ENCODE results near the gene HERC2.
"Not testable (repeated sequence)": the region's sequence is repeated elsewhere in the genome, so short reads cannot be mapped to it uniquely, and the experiment has no call there.

Gene HERC2

DNA sequence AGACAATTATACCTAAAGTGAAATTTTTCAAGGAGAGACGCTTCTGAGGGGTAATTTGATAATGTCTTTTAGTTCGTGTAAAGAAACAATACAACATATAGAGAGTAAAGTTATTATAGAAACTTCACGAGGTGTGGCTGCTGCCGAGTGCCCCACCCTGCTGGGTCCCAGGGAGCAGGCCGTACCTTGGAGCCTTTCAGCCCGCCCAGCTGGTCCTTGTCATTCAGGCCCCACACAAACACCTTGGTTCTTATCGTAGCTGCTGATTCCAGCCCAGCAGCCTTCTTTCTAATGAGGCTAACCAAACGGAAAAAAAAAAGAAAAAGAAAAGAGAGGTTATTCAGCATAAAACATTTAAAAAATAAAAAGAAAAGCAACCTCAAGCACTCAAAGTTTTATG, 139.8 kb downstream of the HERC2 start:
- ChIA-PET CTCF (interaction anchor here (0.7 kb wide), 1 partner anchor 1294 kb away, joined by 3 read pairs; no protein-coding TSS in a partner anchor), POLR2A (ENCODE audit: low non-redundant PET) (no interaction called here)
- TF ChIP-seq, protein P1, sequence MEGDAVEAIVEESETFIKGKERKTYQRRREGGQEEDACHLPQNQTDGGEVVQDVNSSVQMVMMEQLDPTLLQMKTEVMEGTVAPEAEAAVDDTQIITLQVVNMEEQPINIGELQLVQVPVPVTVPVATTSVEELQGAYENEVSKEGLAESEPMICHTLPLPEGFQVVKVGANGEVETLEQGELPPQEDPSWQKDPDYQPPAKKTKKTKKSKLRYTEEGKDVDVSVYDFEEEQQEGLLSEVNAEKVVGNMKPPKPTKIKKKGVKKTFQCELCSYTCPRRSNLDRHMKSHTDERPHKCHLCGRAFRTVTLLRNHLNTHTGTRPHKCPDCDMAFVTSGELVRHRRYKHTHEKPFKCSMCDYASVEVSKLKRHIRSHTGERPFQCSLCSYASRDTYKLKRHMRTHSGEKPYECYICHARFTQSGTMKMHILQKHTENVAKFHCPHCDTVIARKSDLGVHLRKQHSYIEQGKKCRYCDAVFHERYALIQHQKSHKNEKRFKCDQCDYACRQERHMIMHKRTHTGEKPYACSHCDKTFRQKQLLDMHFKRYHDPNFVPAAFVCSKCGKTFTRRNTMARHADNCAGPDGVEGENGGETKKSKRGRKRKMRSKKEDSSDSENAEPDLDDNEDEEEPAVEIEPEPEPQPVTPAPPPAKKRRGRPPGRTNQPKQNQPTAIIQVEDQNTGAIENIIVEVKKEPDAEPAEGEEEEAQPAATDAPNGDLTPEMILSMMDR (conservative IDR thresholded peaks at IDR 0.05; ENCODE audit: low read depth): no peak
- DNase-seq (ENCODE audit: low spot score): no peak
- H3K27ac ChIP-seq: no peak overlapping the region

- no peak overlapping the region for H3K27ac ChIP-seq
- TF ChIP-seq, protein P1 (conservative IDR thresholded peaks at IDR 0.05; ENCODE audit: low read depth): no peak
- POLR2A ChIA-PET (ENCODE audit: low non-redundant PET): no interaction called here
- DNase-seq (ENCODE audit: low spot score): no peak
- CTCF ChIA-PET: interaction anchor here (0.6 kb wide), 1 partner anchor 922 kb away, joined by 3 read pairs; no protein-coding TSS in a partner anchor
Measured at GRCh38 chr15:28181366-28181765, 140.6 kb downstream of the HERC2 start.

- DNase-seq (ENCODE audit: low spot score): no peak
- ChIA-PET CTCF (no interaction called here), POLR2A (ENCODE audit: low non-redundant PET) (no interaction called here)
- TF ChIP-seq, protein P1 (conservative IDR thresholded peaks at IDR 0.05; ENCODE audit: low read depth): no peak
- H3K27ac ChIP-seq: no peak overlapping the region
Measured at GRCh38 chr15:28179270-28179669, 142.7 kb downstream of the HERC2 start.

- DNase-seq (ENCODE audit: low spot score): no peak
- no peak overlapping the region for H3K27ac ChIP-seq
- POLR2A ChIA-PET (ENCODE audit: low non-redundant PET): no interaction called here
- TF ChIP-seq, protein P1 (conservative IDR thresholded peaks at IDR 0.05; ENCODE audit: low read depth): no peak
- CTCF ChIA-PET: no interaction called here
Measured at GRCh38 chr15:28178727-28179126, 143.3 kb downstream of the HERC2 start.

- DNase-seq (ENCODE audit: low spot score): no peak
- POLR2A ChIA-PET (ENCODE audit: low non-redundant PET): no interaction called here
- CTCF ChIA-PET: no interaction called here
- TF ChIP-seq, protein P1 (conservative IDR thresholded peaks at IDR 0.05; ENCODE audit: low read depth): no peak
- no peak overlapping the region for H3K27ac ChIP-seq
Measured at GRCh38 chr15:28178290-28178689, 143.7 kb downstream of the HERC2 start.

- H3K27ac ChIP-seq: no peak overlapping the region
- TF ChIP-seq, protein P1 (conservative IDR thresholded peaks at IDR 0.05; ENCODE audit: low read depth): no peak
- no peak for DNase-seq (ENCODE audit: low spot score)
- ChIA-PET POLR2A (ENCODE audit: low non-redundant PET) (no interaction called here), CTCF (no interaction called here)
Measured at GRCh38 chr15:28169366-28169765, 152.6 kb downstream of the HERC2 start.

GRCh38 chr15:28168405-28169121, 153.4 kb downstream of the HERC2 start:
- DNase-seq (ENCODE audit: low spot score); POLR2A ChIA-PET (ENCODE audit: low non-redundant PET); H3K27ac ChIP-seq; CTCF ChIA-PET: not testable (repeated sequence)

Data from RWPE1 (cell line).